Uterus (tissue), 4 donors: ENCODE data around the gene ZBTB17. TPM values are rescaled to one million over a fixed set of nuclear protein-coding genes. Genes with fewer than 3 reads are reported as not detected.

Experiments used
- DNase-seq, 2 donors: peaks; one replicate each; pipeline ENCODE4 v3.0.0-alpha.2; 2019 to 2020
- H3K27ac ChIP-seq, 2 donors: fragments of 200-600 bp; sonication (generic); 1 replicate in 1 of 2; 2 replicates in 1 of 2; pipeline ENCODE4 v1.5.1; 2016 to 2018
- H3K27me3 ChIP-seq, 2 donors: fragments of 200-600 bp; sonication (generic); one replicate each; pipeline ENCODE4 v1.5.1; 2018 to 2019; ENCODE audit warnings: control low read depth in 1 of 2
- H3K36me3 ChIP-seq, 2 donors: fragments of 200-600 bp; sonication (generic); one replicate each; pipeline ENCODE4 v1.5.1; 2019; ENCODE audit warnings: control low read depth in 1 of 2
- H3K4me1 ChIP-seq, 2 donors: fragments of 200-600 bp; sonication (generic); one replicate each; pipeline ENCODE4 v1.5.1; 2018 to 2019; ENCODE audit warnings: control low read depth in 1 of 2
- H3K4me3 ChIP-seq, 2 donors: fragments of 200-600 bp; sonication (generic); 1 replicate in 1 of 2; 2 replicates in 1 of 2; pipeline ENCODE4 v1.5.1; 2018 to 2019; ENCODE audit warnings: mild to moderate bottlenecking in 1 of 2
- H3K9me3 ChIP-seq, 2 donors: fragments of 200-600 bp; sonication (generic); one replicate each; pipeline ENCODE4 v1.5.1; 2019; ENCODE audit warnings: control low read depth in 1 of 2
- CTCF ChIP-seq, 4 experiments: fragments of 200-600 bp in 2 of 4; fragments of 450-650 bp in 2 of 4; sonication (generic) in 2 of 4; IDR thresholded peaks; one replicate each; pipeline ENCODE4 v1.5.1; 2016 to 2019; ENCODE audit warnings: antibody characterized with exemption in 4 of 4, mild to moderate bottlenecking in 2 of 4, moderate library complexity in 1 of 4
- POLR2A ChIP-seq, 2 donors: fragments of 450-650 bp; IDR thresholded peaks; one replicate each; pipeline ENCODE4 v1.6.1; 2016; ENCODE audit warnings: antibody characterized with exemption in 2 of 2, mild to moderate bottlenecking in 1 of 2, moderate library complexity in 1 of 2
- intact Hi-C: fragments of 100-400 bp; cut with DNase I; formaldehyde crosslinking; loops from one replicate; pipeline ENCODE4 v1.15.1; 2023; ENCODE audit warnings: low total_unique reads
- total RNA-seq, 4 donors: library from RNA; depleted of rRNA in 3 of 4; stranded (reverse); fragments of >200 nt in 3 of 4; gene quantifications; one replicate each; pipeline versions ENCODE4 v1.1.0 to v1.2.4, GENCODE V29; 2014 to 2023
- donor health status: DM: yes; HTN: yes; CAD: no.

The ZBTB17 gene
- total RNA-seq, 4 donors from 2014 or later = 21.3 to 120 (median 70.0) TPM

GRCh38 chr1:15959827-15960446 lies 16.0 kb downstream of the ZBTB17 start:
- Histone ChIP-seq H3K9me3 (no peaks in the 10 kb centered on the region), H3K27me3 (no peaks in the 10 kb centered on the region), H3K4me1 (peaks cover 0 to 9% of the 10 kb centered on the region in 2 donors), H3K4me3 (no peak overlapping the region), H3K36me3 (no peaks in the 10 kb centered on the region), H3K27ac (no peak overlapping the region)
- no peak for TF ChIP-seq CTCF (IDR thresholded peaks at IDR 0.05)
- no peak for TF ChIP-seq POLR2A (IDR thresholded peaks at IDR 0.05)
- DNase-seq = no peak
- intact Hi-C loops = no loop called here

GRCh38 chr1:15959424-15959823 lies 16.5 kb downstream of the ZBTB17 start:
- H3K9me3 ChIP-seq = no peaks in the 10 kb centered on the region
- no peaks in the 10 kb centered on the region for H3K36me3 ChIP-seq
- no peak overlapping the region for H3K4me3 ChIP-seq
- DNase-seq = no peak
- H3K27me3 ChIP-seq = no peaks in the 10 kb centered on the region
- intact Hi-C loops = no loop called here
- TF ChIP-seq CTCF (IDR thresholded peaks at IDR 0.05) (no peak), POLR2A (IDR thresholded peaks at IDR 0.05) (no peak)
- peaks cover 0 to 9% of the 10 kb centered on the region in 2 donors for H3K4me1 ChIP-seq
- no peak overlapping the region for H3K27ac ChIP-seq

- Histone ChIP-seq H3K27me3 (no peaks in the 10 kb centered on the region), H3K27ac (no peak overlapping the region), H3K9me3 (no peaks in the 10 kb centered on the region), H3K4me1 (peaks cover 0 to 10% of the 10 kb centered on the region in 2 donors), H3K4me3 (no peak overlapping the region), H3K36me3 (no peaks in the 10 kb centered on the region)
- TF ChIP-seq POLR2A (IDR thresholded peaks at IDR 0.05) (no peak), CTCF (IDR thresholded peaks at IDR 0.05) (no peak)
- intact Hi-C loops = no loop called here
- no peak for DNase-seq
Observed at GRCh38 chr1:15958793-15959192, 17.1 kb downstream of the ZBTB17 start.

- no peak overlapping the region for H3K27ac ChIP-seq
- no peaks in the 10 kb centered on the region for H3K36me3 ChIP-seq
- H3K4me3 ChIP-seq = no peak overlapping the region
- intact Hi-C loops = no loop called here
- no peak for TF ChIP-seq POLR2A (IDR thresholded peaks at IDR 0.05)
- no peak for TF ChIP-seq CTCF (IDR thresholded peaks at IDR 0.05)
- peaks cover 0 to 17% of the 10 kb centered on the region in 2 donors for H3K4me1 ChIP-seq
- no peak for DNase-seq
- no peaks in the 10 kb centered on the region for H3K9me3 ChIP-seq
- H3K27me3 ChIP-seq = no peaks in the 10 kb centered on the region
Observed at GRCh38 chr1:15958111-15958510, 17.8 kb downstream of the ZBTB17 start.

DNA sequence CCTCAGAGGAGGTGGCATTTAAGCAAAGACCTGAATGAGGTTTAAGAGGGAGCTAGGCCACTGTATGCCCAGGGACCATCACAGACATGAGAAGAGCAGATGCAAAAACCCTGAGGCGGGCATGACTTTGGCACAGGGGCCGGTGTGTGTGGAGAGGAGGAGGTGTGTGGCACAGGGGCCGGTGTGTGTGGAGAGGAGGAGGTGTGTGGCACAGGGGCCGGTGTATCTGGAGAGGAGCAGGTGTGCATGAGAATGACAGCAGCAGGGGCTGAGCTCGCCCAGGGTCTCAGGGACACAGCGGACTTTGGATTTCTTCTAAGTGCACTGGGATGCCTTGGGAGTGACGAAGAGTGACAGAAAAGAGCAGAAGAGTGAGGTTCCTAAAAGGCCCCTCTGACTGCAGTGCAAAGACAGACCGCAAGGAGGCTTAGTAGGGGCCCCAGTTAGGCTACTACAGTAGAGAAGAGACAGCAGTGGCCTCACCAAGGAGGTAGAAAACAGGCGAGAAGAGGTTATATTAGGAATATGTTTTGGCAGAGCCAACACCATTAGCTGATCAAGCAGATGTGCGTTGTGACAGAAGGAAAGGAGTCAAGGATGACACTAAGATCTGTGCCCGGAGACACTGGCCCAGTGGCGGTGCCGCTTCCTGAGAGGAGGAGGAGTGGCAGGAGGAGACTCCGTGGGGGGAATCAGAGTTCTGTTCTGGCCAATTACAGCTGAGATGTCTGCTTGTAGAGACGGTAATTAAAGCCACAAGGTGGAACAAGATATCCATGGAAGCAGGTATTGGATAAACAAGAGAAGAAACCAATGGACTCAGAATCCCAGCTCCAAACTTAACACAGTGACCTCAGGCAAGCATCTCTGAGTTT lies 18.4 kb downstream of the ZBTB17 start:
- intact Hi-C loops = no loop called here
- H3K36me3 ChIP-seq = no peaks in the 10 kb centered on the region
- no peak for TF ChIP-seq POLR2A (IDR thresholded peaks at IDR 0.05)
- no peak for TF ChIP-seq CTCF (IDR thresholded peaks at IDR 0.05)
- no peak for DNase-seq
- no peak overlapping the region for H3K4me3 ChIP-seq
- H3K27ac ChIP-seq = no peak overlapping the region
- H3K9me3 ChIP-seq = no peaks in the 10 kb centered on the region
- H3K4me1 ChIP-seq = peaks cover 0 to 24% of the 10 kb centered on the region in 2 donors
- no peaks in the 10 kb centered on the region for H3K27me3 ChIP-seq
